Measurements from ENCODE around the gene N4BP2. TPM values are rescaled to one million over a fixed set of nuclear protein-coding genes. Genes with fewer than 3 reads are reported as not detected.

Gene N4BP2
- total and polyA plus RNA-seq, 2 of the 8 experiments (the other 6 are each of a cell fraction or from before 2014, with no cell fraction given), result 4.4 to 44.7 TPM

- no peaks in the 10 kb centered on the region for H3K9me3 ChIP-seq (ENCODE audit: insufficient read depth in 2 of 2, low read depth in 1 of 2, low read length in 1 of 2)
- H3K36me3 ChIP-seq (ENCODE audit: control insufficient read depth in 2 of 4, insufficient read depth in 4 of 4, low read length in 3 of 4), result no peaks in the 10 kb centered on the region
- H3K4ac ChIP-seq (replicated peaks; ENCODE audit: insufficient read length, low read depth, low read length), result no peak overlapping the region
- no peak overlapping the region for H2BK15ac ChIP-seq (ENCODE audit: low read length)
- no peaks in the 10 kb centered on the region for H3K79me2 ChIP-seq (ENCODE audit: control insufficient read depth in 1 of 2, insufficient read depth in 2 of 2, low read length in 2 of 2)
- no peak overlapping the region; a peak in 1 of 7 replicates for H3K9ac ChIP-seq (replicated peaks in 1 of 4; ENCODE audit: extremely low read depth in 1 of 4, low read depth in 3 of 4, low read length in 3 of 4)
- no peak overlapping the region for H4K5ac ChIP-seq (ENCODE audit: insufficient read length, low read depth, low read length)
- 79% methylated on average over 14 of the region's 14 CpGs; no CpG with 5 or more reads in 1 of the 2 experiments for WGBS, 2 experiments (ENCODE audit: extremely low coverage in 1 of 2, insufficient coverage in 1 of 2, insufficient read length in 1 of 2, insufficient replicate concordance in 2 of 2, low coverage in 1 of 2, low lambda C conversion rate in 2 of 2, missing lambda C conversion rate in 1 of 2)
- POLR2A ChIA-PET (ENCODE audit: partially characterized antibody), result interaction anchor here (1.5 kb wide), 1 partner anchor 135 kb away, joined by 5 read pairs; the partner anchor contains the start of gene N4BP2
- DNase-seq (ENCODE audit: low read depth in 1 of 2, low spot score in 2 of 2), result peak in 1 of 2 experiments; percentile 42
- H3K27ac ChIP-seq (ENCODE audit: low read depth, low read length), result no peak overlapping the region
- no peaks in the 10 kb centered on the region for H4K20me1 ChIP-seq (replicated peaks in 1 of 2; ENCODE audit: control insufficient read depth in 1 of 2, insufficient read depth in 2 of 2, low read length in 2 of 2)
- H2BK20ac ChIP-seq (ENCODE audit: low read length), result no peak overlapping the region
- H3K4me1 ChIP-seq (replicated peaks in 1 of 4; ENCODE audit: control insufficient read depth in 3 of 4, insufficient read depth in 4 of 4, low read length in 3 of 4), result peaks cover 4 to 17% (median 13%) of the 10 kb centered on the region in 4 experiments
- H3K18ac ChIP-seq (ENCODE audit: extremely low read depth, low read length), result no peak overlapping the region
- H3K56ac ChIP-seq (replicated peaks; ENCODE audit: insufficient read length, low read depth, low read length), result no peak overlapping the region
- CTCF ChIA-PET (ENCODE audit: partially characterized antibody), result interaction anchor here (0.6 to 1.7 kb wide), 9 partner anchors 20 to 600 kb away, joined by 3 to 4 read pairs (median 3); no protein-coding TSS in a partner anchor
- no peak for FAIRE-seq
- H3K14ac ChIP-seq (ENCODE audit: insufficient read length), result no peak overlapping the region
- H2BK5ac ChIP-seq (ENCODE audit: low read depth, low read length), result no peak overlapping the region
- no peaks in the 10 kb centered on the region for H3K23me2 ChIP-seq (ENCODE audit: low read depth, low read length)
- peak overlapping the region; percentile 36 for H2BK120ac ChIP-seq (replicated peaks; ENCODE audit: low read depth, low read length)
- H3K4me3 ChIP-seq (ENCODE audit: extremely low read depth in 1 of 4, insufficient read depth in 2 of 4, low read depth in 3 of 4, low read length in 4 of 4), result no peak overlapping the region
- H3K4me2 ChIP-seq (ENCODE audit: insufficient read depth in 1 of 2, low read depth in 2 of 2, low read length in 2 of 2), result peak overlapping the region in 1 of 2 experiments; percentile 21; a peak in 1 of 4 replicates
- no peak overlapping the region for H2BK12ac ChIP-seq (ENCODE audit: low read depth, low read length)
- no peak overlapping the region for H2AK5ac ChIP-seq (ENCODE audit: low read depth, low read length)
- H4K8ac ChIP-seq (ENCODE audit: extremely low read depth, insufficient read depth, low read length), result no peak overlapping the region
- no peak overlapping the region for H4K91ac ChIP-seq (replicated peaks; ENCODE audit: insufficient read length, low read length)
- peak overlapping the region; percentile 81 for H2AFZ ChIP-seq (ENCODE audit: low read length)
- no peaks in the 10 kb centered on the region for H3K79me1 ChIP-seq (ENCODE audit: low read depth, low read length)
- TF ChIP-seq, protein P1, sequence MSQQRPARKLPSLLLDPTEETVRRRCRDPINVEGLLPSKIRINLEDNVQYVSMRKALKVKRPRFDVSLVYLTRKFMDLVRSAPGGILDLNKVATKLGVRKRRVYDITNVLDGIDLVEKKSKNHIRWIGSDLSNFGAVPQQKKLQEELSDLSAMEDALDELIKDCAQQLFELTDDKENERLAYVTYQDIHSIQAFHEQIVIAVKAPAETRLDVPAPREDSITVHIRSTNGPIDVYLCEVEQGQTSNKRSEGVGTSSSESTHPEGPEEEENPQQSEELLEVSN (IDR thresholded peaks at IDR 0.05), result no peak
- TF ChIP-seq YY1 (IDR thresholded peaks at IDR 0.05; ENCODE audit: low read depth, low read length) (no peak), SIRT6 (IDR thresholded peaks at IDR 0.05; ENCODE audit: low read length) (no peak), SRF (IDR thresholded peaks at IDR 0.05; ENCODE audit: low read depth, low read length) (no peak), POLR2A (IDR thresholded peaks at IDR 0.05; ENCODE audit: control extremely low read depth in 1 of 2, low read depth in 2 of 2, low read length in 2 of 2) (no peak), CEBPB (IDR thresholded peaks at IDR 0.05; ENCODE audit: low read depth, low read length) (no peak), NRF1 (IDR thresholded peaks at IDR 0.05; ENCODE audit: low read depth, low read length) (no peak), CBX5 (IDR thresholded peaks at IDR 0.05; ENCODE audit: low read depth, low read length) (no peak), BACH1 (IDR thresholded peaks at IDR 0.05; ENCODE audit: low read length) (no peak), TEAD4 (IDR thresholded peaks at IDR 0.05; ENCODE audit: low read depth, low read length) (no peak)
- TF ChIP-seq, protein P2, sequence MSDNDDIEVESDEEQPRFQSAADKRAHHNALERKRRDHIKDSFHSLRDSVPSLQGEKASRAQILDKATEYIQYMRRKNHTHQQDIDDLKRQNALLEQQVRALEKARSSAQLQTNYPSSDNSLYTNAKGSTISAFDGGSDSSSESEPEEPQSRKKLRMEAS (IDR thresholded peaks at IDR 0.05), result no peak
- no peak overlapping the region for H3K23ac ChIP-seq (ENCODE audit: insufficient read length)
- H3K27me3 ChIP-seq (replicated peaks in 1 of 4; ENCODE audit: control insufficient read depth in 3 of 4, extremely low read depth in 1 of 4, insufficient read depth in 3 of 4, low read length in 3 of 4), result no peaks in the 10 kb centered on the region
These were observed 134.5 kb downstream of the N4BP2 start for GRCh38 chr4:40190880-40191815.
